GM18505 (cell line): Measurements from ENCODE around the gene SPPL3.

ENCODE experiments used
- ATAC-seq: cut with Tn5 transposase; IDR thresholded peaks from one replicate; pipeline ENCODE4 v1.9.1; 2021; ENCODE audit not compliant: unreplicated experiment
- POLR2A ChIP-seq: IDR thresholded peaks from 4 replicates; pipeline ENCODE4 v1.6.1; 2011; ENCODE audit warnings: borderline replicate concordance; ENCODE audit not compliant: insufficient read depth, insufficient read length; ENCODE audit errors: extremely low read depth

SPPL3 gene

GRCh38 chr12:120836114-120836684 lies 68.0 kb downstream of the SPPL3 start:
- no peak for ATAC-seq
- TF ChIP-seq POLR2A, result no peak

- ATAC-seq, result no peak
- TF ChIP-seq POLR2A, result no peak
Measured at GRCh38 chr12:120835657-120836056, 68.5 kb downstream of the SPPL3 start.

GRCh38 chr12:120835304-120835612 lies 68.9 kb downstream of the SPPL3 start:
- no peak for TF ChIP-seq POLR2A
- no peak for ATAC-seq

- ATAC-seq, result no peak
- no peak for TF ChIP-seq POLR2A
Measured at GRCh38 chr12:120834489-120835303, 69.5 kb downstream of the SPPL3 start.

- no peak for TF ChIP-seq POLR2A
Measured at GRCh38 chr12:120833849-120834248, 70.3 kb downstream of the SPPL3 start.

GRCh38 chr12:120832737-120833136 lies 71.4 kb downstream of the SPPL3 start:
- no peak for TF ChIP-seq POLR2A
- no peak for ATAC-seq

More at GRCh38 chr12:120833849-120834248, 70.3 kb downstream of the SPPL3 start:
- ATAC-seq, result no peak

- no peak for ATAC-seq
Measured at GRCh38 chr12:120831648-120832267, 72.4 kb downstream of the SPPL3 start.

GRCh38 chr12:120830966-120831365 lies 73.2 kb downstream of the SPPL3 start:
- no peak for TF ChIP-seq POLR2A
- ATAC-seq, result no peak

More at GRCh38 chr12:120831648-120832267, 72.4 kb downstream of the SPPL3 start:
- no peak for TF ChIP-seq POLR2A

GRCh38 chr12:120830052-120830940 lies 73.9 kb downstream of the SPPL3 start:
- ATAC-seq, result no peak
- TF ChIP-seq POLR2A, result no peak

- ATAC-seq, result no peak
- TF ChIP-seq POLR2A, result no peak
Measured at GRCh38 chr12:120826335-120826734, 77.8 kb downstream of the SPPL3 start.

GRCh38 chr12:120825337-120825736 lies 78.8 kb downstream of the SPPL3 start:
- ATAC-seq, result no peak
- TF ChIP-seq POLR2A, result no peak

- no peak for ATAC-seq
- no peak for TF ChIP-seq POLR2A
Measured at GRCh38 chr12:120822832-120823503, 81.2 kb downstream of the SPPL3 start.
